Mesothelial cell of epicardium (in vitro differentiated cells): Measurements from ENCODE around the gene ZXDC. TPM values are rescaled to one million over a fixed set of nuclear protein-coding genes. Genes with fewer than 3 reads are reported as not detected.

Source experiments
- DNase-seq, 2 experiments: peaks; one replicate each; pipeline ENCODE4 v3.0.0; 2021; ENCODE audit warnings: low spot score in 2 of 2; ENCODE audit not compliant: unreplicated experiment in 2 of 2
- H3K27ac Mint-ChIP-seq: 2 replicates; pipeline ENCODE4 v1.8.0; 2021; ENCODE audit warnings: mixed read lengths
- H3K27me3 Mint-ChIP-seq: 2 replicates; pipeline ENCODE4 v1.8.0; 2021; ENCODE audit warnings: low read depth, mixed read lengths
- H3K36me3 Mint-ChIP-seq: 2 replicates; pipeline ENCODE4 v1.8.0; 2021; ENCODE audit warnings: mixed read lengths
- H3K4me1 Mint-ChIP-seq: 2 replicates; pipeline ENCODE4 v1.8.0; 2021; ENCODE audit warnings: mixed read lengths
- H3K4me3 Mint-ChIP-seq: 2 replicates; pipeline ENCODE4 v1.8.0; 2021; ENCODE audit warnings: mild to moderate bottlenecking, moderate library complexity, mixed read lengths
- H3K9me3 Mint-ChIP-seq: 2 replicates; pipeline ENCODE4 v1.8.0; 2021; ENCODE audit warnings: mixed read lengths
- total RNA-seq: library from RNA; stranded (reverse); gene quantifications from 3 replicates; pipeline ENCODE4 v1.2.1, GENCODE V29; 2021
- TF ChIP-seq, protein P1 (sequence below): fragments of 200-600 bp; sonication (generic); IDR thresholded peaks from one replicate; pipeline ENCODE4 v1.5.0; 2021; ENCODE audit warnings: antibody characterized with exemption; ENCODE audit not compliant: unreplicated experiment

Gene ZXDC
- total RNA-seq, 1 donor from 2014 or later = 34.2 TPM

DNA sequence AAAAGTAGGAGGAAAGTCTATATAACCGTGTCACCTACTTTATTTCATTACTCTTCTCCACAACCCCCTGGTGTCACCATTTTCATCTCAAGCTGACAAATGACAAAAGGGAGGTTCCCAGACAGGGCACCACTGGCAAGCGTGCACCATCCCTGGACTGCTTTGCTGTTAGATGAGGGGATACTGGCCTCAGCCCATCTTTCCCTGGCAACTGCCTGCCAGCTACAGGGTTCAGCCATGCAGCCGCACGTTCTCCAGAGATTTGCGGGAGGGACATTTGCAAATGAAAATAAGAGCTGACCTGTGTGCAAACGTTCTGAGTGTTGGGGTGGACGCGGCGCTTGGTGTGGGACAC, 41.2 kb upstream of the ZXDC start:
- H3K4me1 Mint-ChIP-seq = no peaks in the 10 kb centered on the region
- H3K27ac Mint-ChIP-seq = no peak overlapping the region
- no peaks in the 10 kb centered on the region for H3K9me3 Mint-ChIP-seq
- TF ChIP-seq, protein P1, sequence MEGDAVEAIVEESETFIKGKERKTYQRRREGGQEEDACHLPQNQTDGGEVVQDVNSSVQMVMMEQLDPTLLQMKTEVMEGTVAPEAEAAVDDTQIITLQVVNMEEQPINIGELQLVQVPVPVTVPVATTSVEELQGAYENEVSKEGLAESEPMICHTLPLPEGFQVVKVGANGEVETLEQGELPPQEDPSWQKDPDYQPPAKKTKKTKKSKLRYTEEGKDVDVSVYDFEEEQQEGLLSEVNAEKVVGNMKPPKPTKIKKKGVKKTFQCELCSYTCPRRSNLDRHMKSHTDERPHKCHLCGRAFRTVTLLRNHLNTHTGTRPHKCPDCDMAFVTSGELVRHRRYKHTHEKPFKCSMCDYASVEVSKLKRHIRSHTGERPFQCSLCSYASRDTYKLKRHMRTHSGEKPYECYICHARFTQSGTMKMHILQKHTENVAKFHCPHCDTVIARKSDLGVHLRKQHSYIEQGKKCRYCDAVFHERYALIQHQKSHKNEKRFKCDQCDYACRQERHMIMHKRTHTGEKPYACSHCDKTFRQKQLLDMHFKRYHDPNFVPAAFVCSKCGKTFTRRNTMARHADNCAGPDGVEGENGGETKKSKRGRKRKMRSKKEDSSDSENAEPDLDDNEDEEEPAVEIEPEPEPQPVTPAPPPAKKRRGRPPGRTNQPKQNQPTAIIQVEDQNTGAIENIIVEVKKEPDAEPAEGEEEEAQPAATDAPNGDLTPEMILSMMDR = no peak
- peaks cover 29% of the 10 kb centered on the region for H3K27me3 Mint-ChIP-seq
- no peak for DNase-seq
- H3K36me3 Mint-ChIP-seq = no peaks in the 10 kb centered on the region
- no peak overlapping the region for H3K4me3 Mint-ChIP-seq

DNA sequence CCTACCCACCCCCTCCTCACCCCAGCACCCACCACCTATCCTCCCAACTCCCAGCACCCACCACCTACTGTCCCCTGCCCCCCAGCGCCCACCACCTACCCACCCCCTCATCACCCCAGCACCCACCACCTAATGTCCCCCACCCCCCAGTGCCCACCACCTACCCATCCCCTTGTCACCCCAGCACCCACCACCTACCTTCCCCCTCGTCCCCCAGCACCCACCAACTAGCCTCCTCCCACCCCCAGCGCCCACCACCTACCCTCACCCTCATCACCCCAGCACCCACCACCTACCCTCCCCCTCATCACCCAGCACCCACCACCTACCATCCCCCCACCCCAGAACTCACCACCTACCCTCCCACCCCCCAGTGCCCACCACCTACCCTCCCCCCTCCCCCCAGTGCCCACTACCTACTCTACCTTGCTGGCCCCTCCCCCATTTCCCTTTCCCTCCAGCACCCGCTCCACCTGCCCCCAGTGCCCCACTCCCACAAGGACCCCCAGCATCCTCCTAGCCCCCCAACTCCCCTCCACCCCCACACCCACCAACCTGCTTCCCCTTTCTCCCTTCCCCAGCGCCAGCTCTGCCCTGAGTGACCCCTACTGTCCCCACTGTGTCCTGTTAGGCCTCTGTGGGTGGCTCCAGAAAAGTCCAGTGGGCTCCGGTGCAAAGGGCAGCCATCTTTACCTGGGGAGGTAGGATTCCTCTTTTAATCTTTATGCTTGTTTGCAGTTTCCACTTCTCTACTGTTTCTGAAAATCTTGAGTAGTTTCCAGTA, 40.7 kb upstream of the ZXDC start:
- Mint-ChIP-seq H3K9me3 (no peaks in the 10 kb centered on the region), H3K36me3 (no peaks in the 10 kb centered on the region), H3K27me3 (peaks cover 28% of the 10 kb centered on the region), H3K27ac (no peak overlapping the region), H3K4me1 (no peaks in the 10 kb centered on the region), H3K4me3 (no peak overlapping the region)
- TF ChIP-seq, protein P1 = no peak
- DNase-seq = no peak

DNA sequence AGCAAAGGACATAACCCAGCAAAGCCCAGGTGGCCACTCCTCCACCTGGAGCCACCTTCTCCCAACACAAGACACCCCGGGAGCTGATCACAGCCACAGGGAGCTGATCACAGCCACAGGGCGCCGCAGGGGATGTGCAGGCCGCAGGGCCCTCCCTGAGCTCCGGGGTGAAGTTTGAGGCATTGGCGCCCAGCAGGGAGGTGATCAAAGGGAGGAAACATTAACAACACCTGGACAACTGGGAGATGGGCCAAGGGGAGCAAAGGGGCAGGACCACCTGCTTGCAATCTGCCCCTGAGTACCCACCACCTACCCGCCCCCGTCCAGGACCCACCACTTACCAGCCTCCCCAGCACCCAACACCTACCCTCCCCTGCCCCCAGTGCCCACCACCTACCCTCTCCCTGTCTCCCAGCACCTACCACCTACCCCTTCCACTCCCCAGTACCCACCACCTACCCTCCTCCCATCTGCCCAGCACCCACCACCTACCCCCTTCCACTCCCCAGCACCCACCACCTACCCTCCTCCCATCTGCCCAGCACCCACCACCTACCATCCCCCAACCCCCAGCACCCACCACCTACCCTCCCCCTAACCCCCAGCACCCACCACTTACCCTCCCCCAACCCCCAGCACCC, 39.5 kb upstream of the ZXDC start:
- no peaks in the 10 kb centered on the region for H3K36me3 Mint-ChIP-seq
- no peak overlapping the region for H3K27ac Mint-ChIP-seq

DNA sequence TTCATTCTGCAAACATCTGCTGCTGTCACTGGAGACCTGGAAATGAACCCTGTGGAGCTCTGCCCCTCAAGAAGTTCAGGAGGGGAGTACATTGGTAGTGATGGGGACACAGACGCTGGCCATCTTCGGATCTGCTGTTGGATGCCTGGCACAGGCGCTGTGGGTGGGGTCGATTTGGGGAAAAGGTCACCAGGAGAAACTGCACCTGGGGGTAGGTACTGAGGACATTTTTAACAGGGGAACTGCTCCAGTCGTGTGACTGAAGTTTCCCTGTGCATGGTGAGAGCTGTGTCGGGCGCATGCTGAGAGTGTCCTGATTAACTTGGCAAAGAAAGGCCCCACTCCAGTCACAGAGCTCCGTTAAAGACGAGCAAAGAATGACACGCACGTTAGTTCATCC, 38.5 kb upstream of the ZXDC start:
- Mint-ChIP-seq H3K4me1 (no peaks in the 10 kb centered on the region), H3K4me3 (no peak overlapping the region), H3K27ac (no peak overlapping the region), H3K27me3 (peaks cover 11% of the 10 kb centered on the region), H3K9me3 (no peaks in the 10 kb centered on the region), H3K36me3 (no peaks in the 10 kb centered on the region)
- DNase-seq = no peak
- TF ChIP-seq, protein P1 = no peak

More for the DNA sequence above, 39.5 kb upstream of the ZXDC start:
- H3K4me1 Mint-ChIP-seq = no peaks in the 10 kb centered on the region
- TF ChIP-seq, protein P1 = no peak
- H3K4me3 Mint-ChIP-seq = no peak overlapping the region
- H3K9me3 Mint-ChIP-seq = no peaks in the 10 kb centered on the region
- DNase-seq = peak in 1 of 2 experiments; percentile 9
- H3K27me3 Mint-ChIP-seq = peaks cover 20% of the 10 kb centered on the region

DNA sequence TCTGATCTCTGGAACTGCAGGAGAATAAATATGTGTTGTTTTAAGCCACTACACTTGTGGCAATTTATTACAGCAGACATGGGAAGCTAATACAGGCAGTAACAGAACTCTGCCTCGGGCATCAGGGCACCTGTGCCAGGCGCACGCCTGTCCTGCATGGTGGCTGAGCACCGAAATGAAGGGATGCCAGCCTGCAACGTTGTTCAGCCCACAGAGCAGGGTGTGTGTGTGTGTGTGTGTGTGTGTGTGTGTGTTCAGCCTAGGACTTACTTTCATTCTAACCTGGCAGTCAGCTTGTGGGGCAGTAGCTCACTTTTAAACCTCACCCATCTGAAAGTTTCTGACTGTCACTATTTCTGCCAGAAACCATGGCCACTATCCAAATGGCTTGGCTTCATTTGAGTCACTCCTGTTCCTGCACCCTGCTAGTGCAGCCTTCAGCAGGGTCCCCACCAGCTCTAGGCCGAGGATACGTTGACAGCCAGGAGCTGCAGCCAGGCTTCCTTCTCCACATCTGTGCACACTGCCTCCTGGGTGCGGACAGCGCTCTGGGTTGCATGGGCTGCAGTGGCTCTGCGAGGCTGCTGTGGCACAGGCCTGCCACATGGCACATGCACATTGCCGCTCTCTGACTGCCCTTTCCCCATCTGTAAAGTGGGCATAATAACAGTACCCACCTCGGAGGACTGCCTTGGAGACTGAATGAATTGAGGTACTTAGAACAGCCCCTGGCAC, 37.4 kb upstream of the ZXDC start:
- H3K27me3 Mint-ChIP-seq = peaks cover 6% of the 10 kb centered on the region
- TF ChIP-seq, protein P1 = no peak
- no peak for DNase-seq
- no peaks in the 10 kb centered on the region for H3K36me3 Mint-ChIP-seq
- H3K27ac Mint-ChIP-seq = no peak overlapping the region
- no peak overlapping the region for H3K4me3 Mint-ChIP-seq
- no peaks in the 10 kb centered on the region for H3K9me3 Mint-ChIP-seq
- H3K4me1 Mint-ChIP-seq = no peaks in the 10 kb centered on the region
